Urinary bladder (tissue), 4 donors: ENCODE measurements around the gene EIF4G1. TPM values are rescaled to one million over a fixed set of nuclear protein-coding genes. Genes with fewer than 3 reads are reported as not detected.

Experiments
- DNase-seq: peaks from one replicate; pipeline ENCODE4 v3.0.0-alpha.2; 2015; ENCODE audit errors: extremely low spot score
- H3K27ac ChIP-seq: one replicate; pipeline ENCODE4 v1.5.1; 2013; ENCODE audit warnings: low read depth, mild to moderate bottlenecking, moderate library complexity
- H3K36me3 ChIP-seq: one replicate; pipeline ENCODE4 v1.6.1; 2013; ENCODE audit warnings: mild to moderate bottlenecking, moderate library complexity; ENCODE audit not compliant: insufficient read depth
- H3K4me1 ChIP-seq: one replicate; pipeline ENCODE4 v1.6.1; 2013; ENCODE audit warnings: mild to moderate bottlenecking, moderate library complexity; ENCODE audit not compliant: insufficient read depth
- H3K4me3 ChIP-seq: one replicate; pipeline ENCODE4 v1.5.1; 2013; ENCODE audit warnings: low read depth, low read length
- WGBS: extraction: QIAGEN DNeasy Blood & Tissue Kit; methylation state at CpG from one replicate; pipeline ENCODE4 v1.1.7; 2013; 5-methylcytosine and 5-hydroxymethylcytosine counted together
- polyA plus RNA-seq: library from polyadenylated mRNA; stranded (reverse); fragments of 200-250 nt; gene quantifications from one replicate; pipeline ENCODE4 v1.2.3, GENCODE V29; 2013
- small RNA-seq: library from RNA; depleted of rRNA; stranded (forward); fragments of <200 nt; gene quantifications from one replicate; pipeline ENCODE3, GENCODE V24; 2014
- total RNA-seq: library from RNA; depleted of rRNA; stranded (reverse); fragments of >200 nt; gene quantifications from one replicate; pipeline ENCODE4 v1.2.3, GENCODE V29; 2014
- donor health status: healthy with polysubstance abuse.
- donor health status: healthy.

EIF4G1 gene
- total and polyA plus RNA-seq, 2 donors: 117 to 224 TPM

DNA sequence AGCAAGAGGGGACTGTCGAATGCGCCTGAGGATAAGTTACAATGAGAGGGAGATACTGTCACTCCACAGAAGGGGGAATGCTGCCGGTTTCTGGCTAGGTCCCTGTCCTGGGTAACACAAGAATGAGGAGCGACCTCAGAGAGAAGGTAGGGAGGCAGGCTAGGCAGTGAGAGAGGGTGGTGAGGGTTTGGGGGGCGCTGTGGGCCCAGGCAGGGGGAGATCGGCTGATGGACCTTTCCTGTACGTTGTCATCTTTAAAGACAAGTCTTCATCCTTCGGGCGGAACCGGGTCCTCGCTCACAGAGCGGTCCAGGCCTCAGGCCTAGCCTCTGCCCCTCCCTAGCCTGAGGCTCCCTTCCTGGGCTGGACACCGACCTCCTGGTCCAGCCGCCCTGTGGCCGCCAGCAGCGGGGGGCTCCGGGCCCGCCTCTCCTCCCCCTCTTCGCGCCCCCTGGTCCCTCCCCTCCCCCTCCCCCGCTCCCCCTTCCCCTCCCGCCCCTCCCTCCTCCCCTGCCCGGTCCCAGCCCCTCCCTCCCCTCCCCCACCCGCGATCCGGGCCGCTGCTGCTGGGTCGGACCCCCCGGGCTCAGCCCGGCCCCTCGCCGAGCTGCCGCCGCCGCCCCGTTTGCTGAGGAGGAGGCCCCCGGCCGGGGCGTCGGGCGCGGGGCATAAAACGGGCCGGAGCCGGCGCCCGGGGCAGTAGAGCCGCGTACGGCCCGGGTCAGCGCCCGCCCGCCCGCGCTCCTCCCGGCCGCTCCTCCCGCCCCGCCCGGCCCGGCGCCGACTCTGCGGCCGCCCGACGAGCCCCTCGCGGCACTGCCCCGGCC lies 65.2 kb downstream of the EIF4G1 start, which contains the start of gene CHRD:
Gene CHRD, plus strand, starts transcription at position 697 of the 827 bp plus-strand sequence. CDS start 265 bp downstream, outside the sequence.
- no peaks in the 10 kb centered on the region for H3K4me1 ChIP-seq
- H3K27ac ChIP-seq: peak within 1 kb of the TSS; percentile 30
- H3K36me3 ChIP-seq: no peaks in the 10 kb centered on the region
- WGBS: 11% methylated on average over 63 of the region's 71 CpGs
- no peak for DNase-seq
- H3K4me3 ChIP-seq: peak within 1 kb of the TSS; percentile 69

DNA sequence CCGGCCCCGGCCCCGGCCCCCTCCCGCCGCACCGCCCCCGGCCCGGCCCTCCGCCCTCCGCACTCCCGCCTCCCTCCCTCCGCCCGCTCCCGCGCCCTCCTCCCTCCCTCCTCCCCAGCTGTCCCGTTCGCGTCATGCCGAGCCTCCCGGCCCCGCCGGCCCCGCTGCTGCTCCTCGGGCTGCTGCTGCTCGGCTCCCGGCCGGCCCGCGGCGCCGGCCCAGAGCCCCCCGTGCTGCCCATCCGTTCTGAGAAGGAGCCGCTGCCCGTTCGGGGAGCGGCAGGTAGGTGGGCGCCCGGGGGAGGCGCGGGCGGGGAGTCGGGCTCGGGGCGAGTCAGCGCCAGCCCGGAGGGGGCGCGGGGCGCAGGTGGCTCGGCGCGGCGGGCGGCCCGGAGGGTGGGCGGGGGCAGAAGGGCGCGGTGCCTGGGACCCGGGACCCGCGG lies 65.8 kb downstream of the EIF4G1 start:
- Histone ChIP-seq H3K4me3 (peak overlapping the region; percentile 69), H3K27ac (no peak overlapping the region), H3K36me3 (no peaks in the 10 kb centered on the region), H3K4me1 (no peaks in the 10 kb centered on the region)
- DNase-seq: no peak
- WGBS: under 1% methylated on average over 56 of the region's 62 CpGs

DNA sequence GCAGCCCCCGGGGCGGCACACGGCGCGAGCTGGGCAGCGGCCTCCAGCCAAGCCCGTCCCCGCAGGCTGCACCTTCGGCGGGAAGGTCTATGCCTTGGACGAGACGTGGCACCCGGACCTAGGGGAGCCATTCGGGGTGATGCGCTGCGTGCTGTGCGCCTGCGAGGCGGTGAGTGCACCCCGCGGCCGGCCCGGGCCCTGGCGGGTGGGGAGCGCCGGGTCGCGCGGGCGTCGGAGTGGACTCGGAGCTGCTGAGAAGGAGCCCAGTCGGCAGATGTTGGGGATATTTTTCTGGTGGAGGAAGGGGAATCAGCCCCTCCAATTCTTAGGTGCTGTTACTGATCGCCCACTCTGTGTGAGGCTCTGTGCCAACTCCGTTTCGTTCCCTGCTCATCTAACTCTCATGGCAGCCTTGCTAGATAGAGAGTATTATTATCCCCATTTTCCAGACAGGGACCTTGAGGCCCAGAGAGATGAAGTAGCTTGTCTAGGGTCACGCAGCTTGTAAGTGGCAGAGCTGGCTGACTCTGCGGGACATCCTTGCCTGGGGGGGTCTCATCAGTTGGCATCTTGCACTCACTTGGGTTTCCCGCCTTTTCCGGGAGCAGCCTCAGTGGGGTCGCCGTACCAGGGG lies 66.3 kb downstream of the EIF4G1 start:
- Histone ChIP-seq H3K4me3 (peak overlapping the region; percentile 69), H3K27ac (no peak overlapping the region), H3K36me3 (no peaks in the 10 kb centered on the region), H3K4me1 (no peaks in the 10 kb centered on the region)
- DNase-seq: no peak
- WGBS: 4% methylated on average over 42 of the region's 42 CpGs

DNA sequence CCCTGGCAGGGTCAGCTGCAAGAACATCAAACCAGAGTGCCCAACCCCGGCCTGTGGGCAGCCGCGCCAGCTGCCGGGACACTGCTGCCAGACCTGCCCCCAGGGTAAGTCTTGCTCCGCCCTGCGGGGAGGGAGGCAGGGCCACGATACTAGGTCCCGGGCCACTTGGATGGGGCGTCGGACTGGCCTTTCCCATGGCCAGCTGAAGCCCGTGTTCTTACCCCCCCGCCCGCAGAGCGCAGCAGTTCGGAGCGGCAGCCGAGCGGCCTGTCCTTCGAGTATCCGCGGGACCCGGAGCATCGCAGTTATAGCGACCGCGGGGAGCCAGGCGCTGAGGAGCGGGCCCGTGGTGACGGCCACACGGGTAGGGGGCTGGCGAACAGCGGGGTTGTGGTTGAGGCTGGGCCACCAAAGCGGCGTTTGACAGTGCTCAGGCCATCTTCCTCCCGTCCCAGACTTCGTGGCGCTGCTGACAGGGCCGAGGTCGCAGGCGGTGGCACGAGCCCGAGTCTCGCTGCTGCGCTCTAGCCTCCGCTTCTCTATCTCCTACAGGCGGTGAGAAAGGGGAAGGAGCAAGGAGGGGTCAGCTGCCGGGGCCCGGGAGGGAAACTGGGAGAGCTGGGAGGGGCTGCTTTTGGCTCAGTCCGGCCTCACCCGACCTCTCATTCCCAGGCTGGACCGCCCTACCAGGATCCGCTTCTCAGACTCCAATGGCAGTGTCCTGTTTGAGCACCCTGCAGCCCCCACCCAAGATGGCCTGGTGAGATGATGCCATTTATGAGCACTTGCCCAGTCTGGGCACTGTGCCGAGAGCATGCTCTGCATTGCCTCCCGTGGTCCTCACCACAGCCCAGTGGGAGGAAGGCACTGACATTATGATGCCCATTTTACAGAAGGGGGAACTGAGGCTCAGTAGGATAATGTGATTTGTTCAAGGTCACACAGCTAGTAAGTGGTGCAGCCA lies 67.1 kb downstream of the EIF4G1 start:
- Histone ChIP-seq H3K36me3 (no peaks in the 10 kb centered on the region), H3K4me3 (peak overlapping the region; percentile 69), H3K4me1 (no peaks in the 10 kb centered on the region), H3K27ac (no peak overlapping the region)
- DNase-seq: no peak
- WGBS: 22% methylated on average over 55 of the region's 55 CpGs

DNA sequence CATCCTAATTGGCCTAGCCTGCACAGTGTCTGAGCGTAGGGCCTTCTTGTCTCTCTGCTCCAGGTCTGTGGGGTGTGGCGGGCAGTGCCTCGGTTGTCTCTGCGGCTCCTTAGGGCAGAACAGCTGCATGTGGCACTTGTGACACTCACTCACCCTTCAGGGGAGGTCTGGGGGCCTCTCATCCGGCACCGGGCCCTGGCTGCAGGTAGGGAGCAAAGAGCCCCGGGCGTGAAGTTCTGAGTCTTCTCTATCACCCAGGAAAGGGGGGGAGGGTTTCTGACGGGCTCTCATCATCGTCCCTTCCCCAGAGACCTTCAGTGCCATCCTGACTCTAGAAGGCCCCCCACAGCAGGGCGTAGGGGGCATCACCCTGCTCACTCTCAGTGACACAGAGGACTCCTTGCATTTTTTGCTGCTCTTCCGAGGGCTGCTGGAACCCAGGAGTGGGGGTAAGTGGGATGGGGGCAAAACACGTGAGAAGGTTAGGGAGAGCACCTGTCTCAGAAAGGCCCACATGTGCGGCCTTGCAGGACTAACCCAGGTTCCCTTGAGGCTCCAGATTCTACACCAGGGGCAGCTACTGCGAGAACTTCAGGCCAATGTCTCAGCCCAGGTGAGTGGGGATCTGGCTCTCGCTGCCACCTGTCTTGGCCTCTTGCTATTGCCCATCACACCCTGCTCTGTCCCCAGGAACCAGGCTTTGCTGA lies 68.1 kb downstream of the EIF4G1 start:
- DNase-seq: no peak
- no peaks in the 10 kb centered on the region for H3K36me3 ChIP-seq
- H3K4me1 ChIP-seq: no peaks in the 10 kb centered on the region
- H3K4me3 ChIP-seq: no peak overlapping the region
- 88% methylated on average over 16 of the region's 16 CpGs for WGBS
- no peak overlapping the region for H3K27ac ChIP-seq

DNA sequence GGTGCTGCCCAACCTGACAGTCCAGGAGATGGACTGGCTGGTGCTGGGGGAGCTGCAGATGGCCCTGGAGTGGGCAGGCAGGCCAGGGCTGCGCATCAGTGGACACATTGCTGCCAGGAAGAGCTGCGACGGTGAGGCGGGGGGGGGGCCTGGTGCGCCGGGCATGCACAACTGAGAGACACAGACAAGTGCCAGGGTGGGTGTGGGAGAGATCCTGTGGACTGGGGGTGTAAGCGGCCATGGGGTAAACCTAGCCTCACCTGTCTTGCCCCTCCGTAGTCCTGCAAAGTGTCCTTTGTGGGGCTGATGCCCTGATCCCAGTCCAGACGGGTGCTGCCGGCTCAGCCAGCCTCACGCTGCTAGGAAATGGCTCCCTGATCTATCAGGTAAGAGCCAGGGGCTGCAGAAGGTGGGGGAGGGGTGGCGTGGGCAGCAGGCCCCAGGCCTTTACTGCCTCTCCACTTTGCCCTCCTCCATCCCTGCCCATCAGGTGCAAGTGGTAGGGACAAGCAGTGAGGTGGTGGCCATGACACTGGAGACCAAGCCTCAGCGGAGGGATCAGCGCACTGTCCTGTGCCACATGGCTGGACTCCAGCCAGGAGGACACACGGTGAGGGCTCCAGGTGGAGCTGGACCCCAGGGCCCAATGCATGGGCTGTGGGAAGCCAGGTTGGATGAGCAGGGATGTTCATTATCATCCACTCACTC lies 68.8 kb downstream of the EIF4G1 start:
- Histone ChIP-seq H3K36me3 (no peaks in the 10 kb centered on the region), H3K4me1 (no peaks in the 10 kb centered on the region), H3K27ac (no peak overlapping the region), H3K4me3 (no peak overlapping the region)
- DNase-seq: no peak
- 92% methylated on average over 15 of the region's 15 CpGs for WGBS

DNA sequence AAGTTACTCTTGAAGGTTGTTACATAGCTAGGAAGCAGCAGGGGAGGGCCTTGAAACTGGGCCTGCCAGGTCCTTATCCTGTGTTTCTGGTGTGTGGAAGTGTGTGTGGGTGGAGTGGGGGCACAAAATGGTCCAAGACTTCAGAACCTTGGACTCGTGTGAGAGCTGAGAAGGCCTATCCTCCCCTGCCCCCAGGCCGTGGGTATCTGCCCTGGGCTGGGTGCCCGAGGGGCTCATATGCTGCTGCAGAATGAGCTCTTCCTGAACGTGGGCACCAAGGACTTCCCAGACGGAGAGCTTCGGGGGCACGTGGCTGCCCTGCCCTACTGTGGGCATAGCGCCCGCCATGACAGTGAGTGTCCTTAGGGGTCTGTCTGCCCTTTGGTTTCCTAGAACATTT lies 69.9 kb downstream of the EIF4G1 start:
- 83% methylated on average over 9 of the region's 9 CpGs for WGBS
- Histone ChIP-seq H3K36me3 (no peaks in the 10 kb centered on the region), H3K4me1 (no peaks in the 10 kb centered on the region), H3K27ac (no peak overlapping the region), H3K4me3 (no peak overlapping the region)
- DNase-seq: no peak

Small RNA genes within 50 kb of the gene (small RNA-seq; reads per million reads assigned to genes)
- gene SNORD66: 551 reads per million, percentile 98 among the genes with 10 or more reads in this experiment

Other genes with a start within 250 kb of the EIF4G1 start
- not detected for gene HTR3E, start 217.5 kb upstream of the EIF4G1 start, total RNA-seq
- gene HTR3E, start 217.5 kb upstream of the EIF4G1 start, polyA plus RNA-seq: not detected
- gene EIF2B5, start 179.2 kb upstream of the EIF4G1 start, total RNA-seq: 34.2 TPM
- gene EIF2B5, start 179.2 kb upstream of the EIF4G1 start, polyA plus RNA-seq: 38.2 TPM
- gene DVL3, start 159.2 kb upstream of the EIF4G1 start, total RNA-seq: 25.2 TPM
- gene DVL3, start 159.2 kb upstream of the EIF4G1 start, polyA plus RNA-seq: 62.2 TPM
- 195 TPM for gene AP2M1, start 139.8 kb upstream of the EIF4G1 start, total RNA-seq
- gene AP2M1, start 139.8 kb upstream of the EIF4G1 start, polyA plus RNA-seq: 466 TPM
- 27.4 TPM for gene ABCF3, start 128.4 kb upstream of the EIF4G1 start, total RNA-seq
- gene ABCF3, start 128.4 kb upstream of the EIF4G1 start, polyA plus RNA-seq: 38.8 TPM
- 0.05 TPM for gene VWA5B2, start 85.0 kb upstream of the EIF4G1 start, total RNA-seq
- 0.33 TPM for gene VWA5B2, start 85.0 kb upstream of the EIF4G1 start, polyA plus RNA-seq
- gene ALG3, start 65.6 kb upstream of the EIF4G1 start, total RNA-seq: 17.0 TPM
- gene ALG3, start 65.6 kb upstream of the EIF4G1 start, polyA plus RNA-seq: 49.5 TPM
- 1.7 TPM for gene EEF1AKMT4, start 64.9 kb upstream of the EIF4G1 start, total RNA-seq
- gene EEF1AKMT4, start 64.9 kb upstream of the EIF4G1 start, polyA plus RNA-seq: 2.6 TPM
- gene CAMK2N2, start 53.1 kb upstream of the EIF4G1 start, total RNA-seq: 0.26 TPM
- gene CAMK2N2, start 53.1 kb upstream of the EIF4G1 start, polyA plus RNA-seq: 0.29 TPM
- not detected for gene ECE2, start 38.6 kb upstream of the EIF4G1 start, total RNA-seq
- gene ECE2, start 38.6 kb upstream of the EIF4G1 start, polyA plus RNA-seq: 0.49 TPM
- 121 TPM for gene PSMD2, start 15.4 kb upstream of the EIF4G1 start, total RNA-seq
- gene PSMD2, start 15.4 kb upstream of the EIF4G1 start, polyA plus RNA-seq: 205 TPM
- gene FAM131A, start 23.0 kb downstream of the EIF4G1 start, total RNA-seq: 15.9 TPM
- 31.0 TPM for gene FAM131A, start 23.0 kb downstream of the EIF4G1 start, polyA plus RNA-seq
- gene CLCN2, start 47.0 kb downstream of the EIF4G1 start, total RNA-seq: 4.7 TPM
- 4.8 TPM for gene CLCN2, start 47.0 kb downstream of the EIF4G1 start, polyA plus RNA-seq
- gene POLR2H, start 47.1 kb downstream of the EIF4G1 start, total RNA-seq: 45.9 TPM
- gene POLR2H, start 47.1 kb downstream of the EIF4G1 start, polyA plus RNA-seq: 59.7 TPM
- gene THPO, start 63.6 kb downstream of the EIF4G1 start, total RNA-seq: 0.32 TPM
- 0.60 TPM for gene THPO, start 63.6 kb downstream of the EIF4G1 start, polyA plus RNA-seq
- 9.1 TPM for gene CHRD, start 65.4 kb downstream of the EIF4G1 start, total RNA-seq
- gene CHRD, start 65.4 kb downstream of the EIF4G1 start, polyA plus RNA-seq: 11.5 TPM
- 28.0 TPM for gene EPHB3, start 247.2 kb downstream of the EIF4G1 start, total RNA-seq
- gene EPHB3, start 247.2 kb downstream of the EIF4G1 start, polyA plus RNA-seq: 5.1 TPM